Thoracic aorta (tissue), 2 donors: ENCODE results near the gene HMX3. TPM values are rescaled to one million over a fixed set of nuclear protein-coding genes. Genes with fewer than 3 reads are reported as not detected.

Source experiments
- ATAC-seq: fragments of 150-250 bp; one replicate; pipeline ENCODE4 v1.8.0; 2017; ENCODE audit warnings: low read depth; ENCODE audit not compliant: insufficient number of reproducible peaks, low FRiP score
- DNase-seq: peaks from one replicate; pipeline ENCODE4 v3.0.0-alpha.2; 2020; ENCODE audit warnings: low spot score
- H3K27ac ChIP-seq, 2 donors: fragments of 200-600 bp; sonication (generic); 1 replicate in 1 of 2; 2 replicates in 1 of 2; pipeline ENCODE4 v1.5.1; 2016; ENCODE audit warnings: mild to moderate bottlenecking in 2 of 2, moderate library complexity in 2 of 2
- H3K27me3 ChIP-seq: fragments of 200-600 bp; sonication (generic); replicated peaks from 2 replicates; pipeline ENCODE4 v1.6.0; 2016; ENCODE audit warnings: mild to moderate bottlenecking; ENCODE audit not compliant: insufficient read depth
- H3K36me3 ChIP-seq: fragments of 200-600 bp; sonication (generic); one replicate; pipeline ENCODE4 v1.5.1; 2016
- H3K4me1 ChIP-seq, 2 donors: fragments of 200-600 bp; sonication (generic); 1 replicate in 1 of 2; 2 replicates in 1 of 2; pipeline versions ENCODE4 v1.5.1 to v1.6.0; 2016; ENCODE audit warnings: low read depth in 2 of 2, mild to moderate bottlenecking in 1 of 2; ENCODE audit not compliant: control insufficient read depth in 1 of 2
- H3K4me3 ChIP-seq: fragments of 200-600 bp; sonication (generic); 2 replicates; pipeline ENCODE4 v1.5.1; 2016; ENCODE audit warnings: mild to moderate bottlenecking
- H3K9me3 ChIP-seq: fragments of 200-600 bp; sonication (generic); 2 replicates; pipeline ENCODE4 v1.5.1; 2016
- CTCF ChIP-seq: fragments of 200-600 bp; sonication (generic); IDR thresholded peaks from one replicate; pipeline ENCODE4 v1.5.1; 2019; ENCODE audit warnings: antibody characterized with exemption
- total RNA-seq, 2 donors: library from RNA; depleted of rRNA; stranded (reverse); fragments of >200 nt; gene quantifications; one replicate each; pipeline versions ENCODE4 v1.1.0 to v1.2.3, GENCODE V29; 2016

Gene HMX3
- total RNA-seq, 2 donors from 2014 or later, result not detected

- H3K27me3 ChIP-seq, result peaks cover 63% of the 10 kb centered on the region
- H3K4me1 ChIP-seq, result peaks cover 9 to 52% of the 10 kb centered on the region in 2 donors
- H3K36me3 ChIP-seq, result no peaks in the 10 kb centered on the region
- TF ChIP-seq CTCF, result no peak
- DNase-seq (no peak), ATAC-seq (no peak)
- H3K9me3 ChIP-seq, result no peaks in the 10 kb centered on the region
- H3K4me3 ChIP-seq, result peak overlapping the region; percentile 65
- H3K27ac ChIP-seq, result no peak overlapping the region
Measured at GRCh38 chr10:123149162-123149567, 13.4 kb downstream of the HMX3 start.

GRCh38 chr10:123149568-123150270 is 13.9 kb downstream of the HMX3 start:
- Histone ChIP-seq H3K27ac (no peak overlapping the region), H3K27me3 (peaks cover 58% of the 10 kb centered on the region), H3K4me1 (peaks cover 9 to 52% of the 10 kb centered on the region in 2 donors)

DNA sequence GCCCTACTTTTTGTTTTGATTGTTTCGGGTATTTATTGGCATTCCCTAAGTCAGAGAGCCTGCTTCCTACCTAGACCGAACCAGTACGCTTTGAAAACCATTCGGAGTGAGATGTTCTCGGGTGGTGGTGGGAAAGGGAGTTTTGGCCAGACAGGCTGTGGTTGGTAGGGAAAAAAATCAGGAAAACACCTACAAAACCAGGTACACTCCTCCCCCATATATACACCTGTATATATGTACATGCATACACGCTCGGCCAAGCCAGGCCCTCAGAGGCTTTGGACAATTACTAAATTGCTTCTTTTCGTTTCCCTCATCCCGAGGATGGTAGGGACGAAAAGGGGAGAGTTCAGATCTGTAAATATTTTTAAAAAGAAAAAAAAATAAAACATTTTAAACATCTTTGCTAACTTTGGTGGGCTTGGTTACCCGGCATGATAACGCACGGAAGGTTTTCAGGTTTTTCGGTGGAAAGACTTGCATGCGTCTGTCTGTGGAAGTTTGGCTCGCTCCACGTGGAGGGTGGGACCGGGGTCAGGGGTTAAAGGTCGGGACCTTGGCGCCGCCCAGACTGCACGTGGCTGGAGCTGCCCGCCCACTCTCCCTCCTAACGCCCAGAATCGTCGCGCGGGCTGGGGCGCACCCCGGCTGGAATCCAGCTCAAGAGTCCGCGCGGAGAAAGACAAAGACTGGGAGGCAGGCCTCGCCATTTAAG is 14.7 kb downstream of the HMX3 start:
- H3K4me3 ChIP-seq, result peak overlapping the region; percentile 65
- DNase-seq (no peak), ATAC-seq (no peak)

More at GRCh38 chr10:123149568-123150270, 13.9 kb downstream of the HMX3 start:
- DNase-seq (no peak), ATAC-seq (no peak)
- TF ChIP-seq CTCF, result no peak
- Histone ChIP-seq H3K36me3 (no peaks in the 10 kb centered on the region), H3K9me3 (no peaks in the 10 kb centered on the region), H3K4me3 (peak overlapping the region; percentile 65)

DNA sequence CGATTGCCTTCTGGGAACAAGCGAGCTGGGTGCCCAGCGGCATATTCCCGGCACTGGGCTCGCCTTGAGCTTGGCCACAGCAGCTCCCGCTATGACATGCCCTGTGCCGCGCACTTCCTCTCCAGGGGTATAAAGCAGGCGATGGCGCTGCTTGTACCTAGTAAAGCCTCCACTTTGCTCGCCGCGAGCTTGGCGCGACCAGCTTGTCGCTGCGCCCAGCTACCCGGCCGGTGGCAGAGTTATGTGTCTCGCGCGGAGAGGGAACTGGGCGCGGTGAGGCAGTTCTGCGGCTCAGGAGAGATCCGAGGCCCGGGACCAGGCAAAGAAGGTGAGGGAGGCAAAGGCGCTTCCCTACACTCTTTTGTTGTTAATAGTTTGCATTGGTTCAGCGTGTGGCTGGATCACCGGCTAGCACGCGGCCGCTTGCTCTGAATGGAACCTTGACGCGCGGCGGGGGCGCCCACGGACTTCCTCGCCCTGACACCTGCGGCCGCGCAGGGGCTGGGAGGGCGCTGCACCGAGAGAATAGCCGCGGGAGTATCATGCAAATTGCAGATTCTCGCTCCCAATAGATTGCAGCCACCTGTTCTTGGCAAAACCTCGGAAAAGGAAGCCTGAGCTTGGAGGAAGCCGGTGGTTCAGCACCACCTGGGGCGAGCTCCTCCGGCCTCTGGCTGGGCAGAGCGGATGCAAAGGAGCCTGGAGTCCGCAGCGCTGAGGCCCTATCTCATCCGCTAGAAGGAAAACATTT is 15.4 kb downstream of the HMX3 start:
- Histone ChIP-seq H3K27me3 (peaks cover 45% of the 10 kb centered on the region), H3K4me3 (peak overlapping the region; percentile 49), H3K27ac (peak overlapping the region in 1 of 2 donors; percentile 25), H3K9me3 (no peaks in the 10 kb centered on the region), H3K36me3 (no peaks in the 10 kb centered on the region), H3K4me1 (peaks cover 18 to 54% of the 10 kb centered on the region in 2 donors)
- DNase-seq (no peak), ATAC-seq (no peak)
- no peak for TF ChIP-seq CTCF

More for the DNA sequence above, 14.7 kb downstream of the HMX3 start:
- Histone ChIP-seq H3K36me3 (no peaks in the 10 kb centered on the region), H3K27me3 (peaks cover 53% of the 10 kb centered on the region), H3K9me3 (no peaks in the 10 kb centered on the region), H3K4me1 (peaks cover 14 to 54% of the 10 kb centered on the region in 2 donors), H3K27ac (peak overlapping the region in 1 of 2 donors; percentile 25)
- TF ChIP-seq CTCF, result no peak

DNA sequence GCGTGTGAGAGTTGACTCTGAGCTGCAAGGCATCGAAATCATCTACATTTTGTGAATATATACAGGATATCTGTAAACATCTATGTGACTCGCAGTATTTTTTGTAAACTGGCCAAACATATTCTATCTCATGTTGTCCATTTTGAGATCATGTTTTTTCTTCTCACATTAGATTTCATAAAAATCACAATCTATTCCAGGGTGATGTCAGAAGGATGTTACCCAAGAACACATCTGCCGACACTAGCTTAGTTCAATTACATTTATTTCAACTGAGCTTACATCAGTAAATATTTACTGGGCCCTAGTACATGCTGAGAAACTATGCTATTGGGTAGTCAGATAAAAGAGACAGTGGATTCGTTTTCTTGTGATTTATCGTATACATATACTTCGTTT is 16.0 kb downstream of the HMX3 start:
- H3K27ac ChIP-seq, result no peak overlapping the region
- DNase-seq, result no peak
- H3K36me3 ChIP-seq, result no peaks in the 10 kb centered on the region
- no peak for TF ChIP-seq CTCF
- H3K4me3 ChIP-seq, result no peak overlapping the region
- ATAC-seq, result no peak
- peaks cover 18 to 54% of the 10 kb centered on the region in 2 donors for H3K4me1 ChIP-seq
- H3K27me3 ChIP-seq, result peaks cover 40% of the 10 kb centered on the region
- H3K9me3 ChIP-seq, result no peaks in the 10 kb centered on the region
